GM19467 (cell line): Measurements from ENCODE around the gene YWHAG.
"Not testable (repeated sequence)": the region's sequence is repeated elsewhere in the genome, so short reads cannot be mapped to it uniquely, and the experiment has no call there.

Experiments used
- ATAC-seq: cut with Tn5 transposase; IDR thresholded peaks from one replicate; pipeline ENCODE4 v1.9.1; 2021; ENCODE audit warnings: mild to moderate bottlenecking, moderate library complexity; ENCODE audit not compliant: unreplicated experiment

Gene YWHAG

DNA sequence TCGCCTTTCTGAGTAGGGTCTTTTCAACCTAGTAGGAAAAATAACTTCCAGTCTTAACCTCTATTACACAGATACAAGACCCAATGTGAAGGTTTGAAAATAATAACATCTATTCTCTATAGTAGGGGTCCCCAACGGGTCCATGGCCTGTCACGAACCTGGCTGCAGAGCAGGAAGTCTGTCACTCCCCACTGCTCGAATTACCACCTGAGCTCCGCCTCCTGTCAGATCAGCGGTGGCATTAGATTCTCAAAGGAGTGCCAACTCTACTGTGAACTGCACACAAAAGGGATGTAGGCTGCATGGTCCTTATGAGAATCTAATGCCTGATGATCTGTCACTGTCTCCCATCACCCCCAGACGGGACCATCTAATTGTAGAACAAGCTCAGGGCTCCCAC is 7.4 kb downstream of the YWHAG start:
- no peak for ATAC-seq

DNA sequence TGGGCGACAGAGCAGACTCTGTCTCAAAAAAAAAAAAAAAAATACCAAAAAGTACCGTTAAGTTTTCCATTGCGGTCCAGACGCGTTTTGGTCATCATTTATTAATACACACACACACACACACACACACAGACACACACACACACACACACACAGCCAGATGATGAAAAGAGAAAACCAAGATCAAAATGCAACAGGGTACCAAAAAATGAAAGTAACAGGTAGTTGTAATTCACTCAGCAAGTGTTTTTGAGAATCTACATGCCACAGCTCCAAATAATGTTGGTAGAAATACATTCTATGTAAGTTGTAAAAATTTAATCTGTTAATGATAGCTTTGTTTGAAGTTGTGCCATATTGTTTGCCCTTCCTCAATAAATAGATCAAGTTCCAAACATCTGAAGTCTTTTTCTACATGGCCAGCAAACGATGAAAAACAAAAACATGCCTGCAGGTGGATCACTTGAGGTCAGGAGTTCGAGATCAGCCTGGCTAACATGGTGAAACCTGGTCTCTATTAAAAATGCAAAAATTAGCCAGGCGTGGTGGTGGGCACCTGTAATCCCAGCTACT is 9.4 kb downstream of the YWHAG start:
- ATAC-seq, result no peak

- no peak for ATAC-seq
Measured at GRCh38 chr7:76347710-76348109, 11.1 kb downstream of the YWHAG start.

DNA sequence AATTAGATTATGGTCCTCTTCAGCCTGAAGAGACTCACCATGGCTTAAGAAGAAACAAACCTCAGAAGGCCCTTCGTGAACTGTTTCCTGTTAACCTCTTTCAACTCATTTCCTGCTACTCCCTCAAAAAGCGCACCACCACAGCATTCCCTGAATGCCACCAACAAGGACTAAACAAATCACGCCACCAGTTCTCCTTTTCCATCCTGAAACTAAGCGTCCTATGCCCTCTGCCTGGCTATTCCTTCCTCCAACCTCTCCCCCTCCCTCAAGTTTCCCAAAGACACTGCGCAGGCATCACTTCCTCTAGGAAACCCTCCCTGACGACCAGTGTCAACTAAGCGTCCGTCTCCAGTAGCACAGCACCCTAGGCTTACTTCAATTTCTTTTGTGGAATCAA is 12.0 kb downstream of the YWHAG start:
- ATAC-seq, result no peak

DNA sequence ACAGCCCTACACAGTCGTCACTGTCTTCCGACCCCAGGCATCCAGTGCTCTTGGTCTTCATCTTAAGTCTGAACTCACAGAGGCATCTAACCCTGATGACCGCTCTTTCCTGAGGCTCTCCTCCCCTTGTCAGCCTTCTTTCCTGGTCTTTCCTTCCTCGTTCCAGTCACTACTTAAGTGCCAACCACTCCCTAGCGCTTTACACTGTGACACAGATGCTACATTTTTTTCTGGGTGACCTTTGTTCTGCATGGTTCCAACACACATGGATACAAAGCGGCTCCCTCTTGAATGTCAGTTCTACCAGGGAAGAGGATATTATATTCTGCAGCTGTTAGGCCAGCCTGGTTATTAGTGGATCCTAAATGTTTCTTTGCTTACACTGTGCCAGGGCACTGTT is 12.7 kb downstream of the YWHAG start:
- no peak for ATAC-seq

DNA sequence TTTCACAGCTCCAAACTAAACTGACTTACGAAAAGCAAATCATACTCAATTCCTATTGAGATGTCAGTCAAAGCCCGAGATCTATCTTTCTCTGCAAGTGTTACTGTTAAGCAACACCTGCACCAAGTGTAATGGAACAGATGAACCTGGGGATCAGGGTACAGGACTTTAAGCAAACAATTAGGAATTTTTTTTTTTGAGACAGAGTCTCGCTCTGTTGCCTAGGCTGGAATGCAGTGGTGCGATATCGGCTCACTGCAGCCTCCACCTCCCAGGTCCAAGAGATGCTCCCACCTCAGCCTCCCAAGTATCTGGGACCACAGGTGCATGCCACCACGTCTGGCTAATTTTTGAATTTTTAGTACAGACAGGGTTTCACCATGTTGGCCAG is 14.9 kb downstream of the YWHAG start:
- no peak for ATAC-seq

- no peak for ATAC-seq
Measured at GRCh38 chr7:76343294-76343930, 15.4 kb downstream of the YWHAG start.

DNA sequence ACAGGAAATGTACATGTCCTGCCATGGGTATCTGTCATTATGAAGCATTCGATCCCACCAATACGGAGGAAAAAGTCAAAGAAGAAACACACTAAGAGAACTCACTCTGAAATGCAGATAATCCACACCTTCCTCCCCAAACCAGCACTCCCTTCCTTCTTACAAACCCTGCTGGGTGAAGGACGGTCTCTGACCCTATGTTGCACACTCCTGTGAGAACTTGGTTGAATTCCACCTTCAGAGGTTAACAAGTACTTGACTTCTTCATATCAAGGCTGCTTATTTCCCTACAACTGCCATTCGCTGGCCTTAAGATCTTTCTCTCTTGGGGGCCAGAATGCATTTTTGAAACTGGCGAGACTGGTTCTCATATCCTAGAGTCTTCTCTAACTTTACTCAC is 16.6 kb downstream of the YWHAG start:
- no peak for ATAC-seq

DNA sequence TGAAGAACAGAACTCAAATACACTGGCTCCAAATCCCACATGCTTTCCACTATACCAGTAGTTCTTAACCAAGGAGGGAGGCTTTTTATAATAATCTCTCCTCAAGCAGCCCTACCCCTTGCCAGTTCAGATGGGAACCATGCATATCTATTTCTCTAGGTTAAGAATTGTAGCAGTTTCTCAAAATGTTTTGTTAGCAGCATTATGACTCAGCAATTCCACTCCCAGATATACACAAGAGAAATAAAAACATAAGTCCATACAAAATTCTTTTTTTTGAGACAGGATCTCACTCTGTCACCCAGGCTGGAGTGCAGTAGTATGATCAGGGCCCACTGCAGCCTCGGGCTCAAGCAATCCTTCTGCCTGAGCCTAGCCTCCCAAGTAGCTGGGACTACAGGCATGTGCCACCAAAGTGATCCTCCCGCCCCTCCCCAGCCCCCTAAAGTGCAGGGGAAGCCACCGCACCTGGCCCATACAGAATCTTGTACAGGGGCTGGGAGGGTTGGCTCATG is 18.1 kb downstream of the YWHAG start:
- ATAC-seq, result no peak

GRCh38 chr7:76338298-76339084 is 20.3 kb downstream of the YWHAG start:
- no peak for ATAC-seq

DNA sequence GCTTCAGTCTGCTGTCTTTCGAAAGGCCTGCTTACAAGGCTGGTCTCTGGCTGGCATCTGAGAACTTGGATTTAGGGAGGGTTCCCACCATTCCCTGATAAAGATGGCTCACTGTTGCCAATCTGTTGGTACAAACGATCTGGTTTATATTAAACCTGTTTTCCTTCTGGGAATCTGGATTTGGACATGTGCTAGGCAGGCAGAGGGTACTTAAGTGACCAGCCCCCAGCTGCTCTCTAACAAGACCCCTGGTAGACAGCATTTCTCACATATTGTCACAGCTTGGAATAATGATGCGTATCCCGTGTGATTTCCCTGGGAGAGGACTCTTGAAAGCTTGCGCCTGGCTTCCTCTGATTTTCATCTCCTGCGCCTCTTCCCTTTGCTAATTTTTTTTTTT is 21.6 kb downstream of the YWHAG start:
- ATAC-seq, result no peak

DNA sequence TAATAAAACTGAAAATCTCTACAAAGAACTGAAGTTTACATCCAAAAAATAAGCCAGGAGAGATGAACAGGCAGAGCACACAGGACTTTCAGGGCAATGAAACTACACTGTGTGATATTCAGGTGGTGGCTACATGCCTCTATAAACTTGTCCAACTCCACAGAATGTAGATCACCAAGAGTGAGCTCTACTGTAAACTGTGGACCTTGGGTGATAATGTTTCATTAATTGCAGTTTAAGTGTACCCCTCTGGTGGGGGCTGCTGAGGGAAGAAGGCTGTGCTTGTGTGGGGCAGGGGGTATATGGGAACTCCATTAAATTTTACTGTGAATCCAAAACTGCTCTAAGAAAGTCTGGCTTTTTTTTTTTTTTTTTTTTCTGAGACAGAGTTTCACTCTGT is 22.7 kb downstream of the YWHAG start:
- no peak for ATAC-seq

DNA sequence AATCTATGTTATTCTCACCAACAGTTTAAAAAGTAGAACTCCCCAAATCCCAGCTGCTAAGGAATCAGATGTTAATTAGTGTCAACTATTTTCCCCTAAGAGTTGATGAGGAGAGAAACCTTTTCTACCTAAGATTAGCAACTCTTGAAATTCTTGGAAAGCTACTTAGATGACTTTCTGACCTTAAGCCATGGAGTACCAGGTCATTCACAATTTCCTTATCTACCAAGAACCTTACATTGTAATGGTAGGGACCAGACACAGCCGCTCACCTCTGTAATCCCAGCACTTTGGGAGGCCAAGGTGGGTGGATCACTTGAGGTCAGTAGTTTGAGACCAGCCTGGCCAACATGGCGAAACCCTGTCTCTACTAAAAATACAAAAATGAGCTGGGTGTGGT is 23.4 kb downstream of the YWHAG start:
- not testable (repeated sequence) for ATAC-seq

DNA sequence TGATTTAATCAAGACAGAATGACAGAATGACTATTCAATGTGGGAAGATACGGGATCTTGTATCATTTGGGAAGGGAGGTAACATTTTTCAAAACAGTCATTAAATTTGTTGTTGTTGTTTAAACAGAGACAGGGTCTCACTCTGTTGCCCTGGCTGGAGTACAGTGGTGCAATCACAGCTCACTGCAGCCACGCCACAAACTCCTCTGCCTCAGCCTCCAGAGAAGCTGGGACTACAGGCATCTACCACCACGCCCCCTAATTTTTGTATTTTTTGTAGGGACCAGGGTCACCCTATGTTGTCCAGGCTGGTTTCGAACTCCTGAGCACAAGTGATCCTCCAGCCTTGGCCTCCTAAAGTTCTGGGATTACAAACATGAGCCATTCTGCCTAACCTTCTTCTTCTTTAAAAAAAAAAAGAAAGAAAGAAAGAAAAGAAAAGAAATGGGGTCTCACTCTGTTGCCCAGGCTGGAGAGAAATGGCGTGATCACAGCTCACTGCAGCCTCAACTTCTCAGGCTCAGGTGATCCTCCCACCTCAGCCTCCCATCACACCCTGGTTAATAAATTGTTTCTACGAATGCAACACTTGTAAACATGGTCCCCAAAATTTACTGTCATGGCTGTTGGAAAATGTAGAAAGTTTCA is 24.3 kb downstream of the YWHAG start:
- ATAC-seq, result no peak

GRCh38 chr7:76333511-76334101 is 25.2 kb downstream of the YWHAG start:
- no peak for ATAC-seq

DNA sequence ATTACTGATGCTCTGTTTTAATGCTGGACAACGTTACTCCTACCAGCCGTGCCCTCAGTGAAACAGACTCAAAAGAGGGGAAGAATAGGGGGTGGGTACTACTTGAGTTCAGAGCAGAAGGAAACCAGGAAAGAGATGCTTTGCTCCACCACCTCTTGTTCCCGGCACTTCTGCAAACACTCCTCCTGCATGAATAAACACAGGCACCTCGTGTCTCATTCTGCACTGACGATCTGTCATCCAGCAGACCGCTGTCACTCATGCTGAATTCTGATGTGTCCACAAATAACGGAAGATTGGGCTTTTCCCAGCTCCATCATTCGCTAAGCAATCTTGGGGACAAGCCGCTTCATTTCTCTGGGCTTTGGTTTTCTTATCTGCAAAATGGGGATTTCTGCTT is 26.7 kb downstream of the YWHAG start:
- no peak for ATAC-seq

- no peak for ATAC-seq
Measured at GRCh38 chr7:76330673-76331072, 28.1 kb downstream of the YWHAG start.

GRCh38 chr7:76330261-76330660 is 28.5 kb downstream of the YWHAG start:
- no peak for ATAC-seq

- ATAC-seq, result no peak
Measured at GRCh38 chr7:76329479-76329878, 29.3 kb downstream of the YWHAG start.

GRCh38 chr7:76328389-76328788 is 30.4 kb downstream of the YWHAG start:
- no peak for ATAC-seq

- no peak for ATAC-seq
Measured at GRCh38 chr7:76327610-76328009, 31.2 kb downstream of the YWHAG start.
